ENCODE results near the gene HDAC1. TPM values are rescaled to one million over a fixed set of nuclear protein-coding genes. Genes with fewer than 3 reads are reported as not detected.

The HDAC1 gene
- total RNA-seq = 40.4 TPM
- long read RNA-seq, transcript HDAC1-201 (14 exons, 2,124 nt) = major isoform, 43 of 51 reads
- long read RNA-seq, partial matches to known transcripts = 4 of 51 reads
- long read RNA-seq, other reads (novel, unspliced or antisense) = 4 of 51 reads

GRCh38 chr1:32291708-32292538 lies at the start of gene HDAC1:
Gene HDAC1 (plus strand): TSS chr1:32292083. CDS start chr1:32292170, 87 bp downstream.
- DNase-seq = peak; percentile 97
- H3K4me1 ChIP-seq = peaks cover 26% of the 10 kb centered on the region
- H3K36me3 ChIP-seq = no peaks in the 10 kb centered on the region
- H3K27me3 ChIP-seq (ENCODE audit: low read depth) = no peaks in the 10 kb centered on the region
- intact Hi-C loops (cut with micrococcal nuclease) = no loop called here
- H3K9me3 ChIP-seq (replicated peaks) = no peaks in the 10 kb centered on the region
- peak within 1 kb of the TSS; percentile 88 for H3K27ac ChIP-seq (replicated peaks)
- H3K4me3 ChIP-seq = peak within 1 kb of the TSS; percentile 88
- no peak for TF ChIP-seq CTCF (IDR thresholded peaks at IDR 0.05; ENCODE audit: borderline replicate concordance)

- TF ChIP-seq CTCF (IDR thresholded peaks at IDR 0.05; ENCODE audit: borderline replicate concordance) = no peak
- no peaks in the 10 kb centered on the region for H3K9me3 ChIP-seq (replicated peaks)
- no peaks in the 10 kb centered on the region for H3K36me3 ChIP-seq
- peaks cover 64% of the 10 kb centered on the region for H3K4me1 ChIP-seq
- peak overlapping the region; percentile 79 for H3K4me3 ChIP-seq
- peak; percentile 59 for DNase-seq
- H3K27ac ChIP-seq (replicated peaks) = peak overlapping the region; percentile 89
- H3K27me3 ChIP-seq (ENCODE audit: low read depth) = no peaks in the 10 kb centered on the region
- intact Hi-C loops (cut with micrococcal nuclease) = no loop called here
These were observed 49.5 kb upstream of the HDAC1 start for GRCh38 chr1:32242341-32242851.

DNA sequence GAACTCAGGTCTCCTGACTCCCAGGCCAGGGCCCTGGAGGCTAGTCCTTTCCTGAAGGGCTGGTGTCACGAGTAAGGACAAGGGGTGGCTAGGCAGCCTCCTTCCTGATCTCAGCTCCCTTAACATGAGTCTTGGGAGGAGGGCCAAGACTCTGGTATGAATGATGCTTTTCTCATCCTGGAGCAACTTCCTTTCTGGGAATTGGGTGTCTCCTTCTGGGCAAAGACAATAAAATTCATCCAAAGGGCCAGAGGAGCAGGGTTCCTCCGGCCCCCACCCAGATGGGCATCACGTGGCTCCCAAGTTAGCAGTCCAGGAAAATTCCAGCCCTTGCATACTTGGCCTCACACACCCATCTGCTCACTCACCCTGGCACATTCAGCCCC lies 45.0 kb upstream of the HDAC1 start, which contains the start of gene FAM167B:
FAM167B (plus strand) TSS at position 335 of the 386 bp plus-strand sequence. CDS start 200 bp downstream, outside the sequence.
- H3K9me3 ChIP-seq (replicated peaks) = no peaks in the 10 kb centered on the region
- H3K4me1 ChIP-seq = peaks cover 84% of the 10 kb centered on the region
- intact Hi-C loops (cut with micrococcal nuclease) = no loop called here
- H3K27ac ChIP-seq (replicated peaks) = peak within 1 kb of the TSS; percentile 88
- H3K36me3 ChIP-seq = no peaks in the 10 kb centered on the region
- peak; percentile 41 for DNase-seq
- TF ChIP-seq CTCF (IDR thresholded peaks at IDR 0.05; ENCODE audit: borderline replicate concordance) = no peak
- peak within 1 kb of the TSS; percentile 42 for H3K4me3 ChIP-seq
- no peaks in the 10 kb centered on the region for H3K27me3 ChIP-seq (ENCODE audit: low read depth)

DNA sequence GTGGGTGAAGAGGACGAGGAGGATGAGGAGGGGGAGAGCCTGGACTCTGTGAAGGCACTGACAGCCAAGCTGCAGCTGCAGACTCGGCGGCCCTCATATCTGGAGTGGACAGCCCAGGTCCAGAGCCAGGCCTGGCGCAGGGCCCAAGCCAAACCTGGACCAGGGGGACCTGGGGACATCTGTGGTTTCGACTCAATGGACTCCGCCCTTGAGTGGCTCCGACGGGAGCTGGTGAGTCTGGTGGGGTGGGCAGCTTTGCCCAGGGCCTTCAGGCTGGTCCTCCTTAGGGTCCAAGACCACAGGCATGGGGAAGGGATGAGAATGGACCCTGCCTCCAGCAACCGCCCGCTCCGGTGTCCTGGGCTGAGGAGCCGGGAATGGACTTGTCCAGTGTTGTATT lies 44.4 kb upstream of the HDAC1 start:
- Histone ChIP-seq H3K4me1 (peaks cover 84% of the 10 kb centered on the region), H3K27me3 (ENCODE audit: low read depth) (no peaks in the 10 kb centered on the region), H3K9me3 (replicated peaks) (no peaks in the 10 kb centered on the region), H3K36me3 (no peaks in the 10 kb centered on the region), H3K27ac (replicated peaks) (peak overlapping the region; percentile 88), H3K4me3 (peak overlapping the region; percentile 42)
- TF ChIP-seq CTCF (IDR thresholded peaks at IDR 0.05; ENCODE audit: borderline replicate concordance) = no peak
- peak; percentile 23 for DNase-seq
- intact Hi-C loops (cut with micrococcal nuclease) = no loop called here

- peak; percentile 86 for TF ChIP-seq CTCF (IDR thresholded peaks at IDR 0.05; ENCODE audit: borderline replicate concordance)
- Histone ChIP-seq H3K36me3 (no peaks in the 10 kb centered on the region), H3K4me3 (peak overlapping the region; percentile 42), H3K9me3 (replicated peaks) (no peaks in the 10 kb centered on the region), H3K27ac (replicated peaks) (peak overlapping the region; percentile 88), H3K27me3 (ENCODE audit: low read depth) (no peaks in the 10 kb centered on the region), H3K4me1 (peaks cover 83% of the 10 kb centered on the region)
- intact Hi-C loops (cut with micrococcal nuclease) = no loop called here
- peak; percentile 84 for DNase-seq
These were observed 43.6 kb upstream of the HDAC1 start for GRCh38 chr1:32247983-32248889.
